ENCODE data around the gene PERCC1.

GRCh38 chr16:1392826-1393225 lies 38.1 kb upstream of the PERCC1 start:
- TF ChIP-seq CTCF (IDR thresholded peaks at IDR 0.05; ENCODE audit: low read depth, low read length, poor library complexity, severe bottlenecking) = no peak
- TF ChIP-seq EZH2phosphoT487 (IDR thresholded peaks at IDR 0.05; ENCODE audit: borderline replicate concordance, low read length) = no peak
